ENCODE data around the gene CDC25B. TPM values are rescaled to one million over a fixed set of nuclear protein-coding genes. Genes with fewer than 3 reads are reported as not detected.

Gene CDC25B
- total and polyA plus RNA-seq, 2 of the 13 experiments (the other 11 are each of a cell fraction or from before 2014, with no cell fraction given) = 14.5 to 19.4 TPM

- TF ChIP-seq RBM39 (IDR thresholded peaks at IDR 0.05; ENCODE audit: low read depth, low read length, poor library complexity, severe bottlenecking) = peak; percentile 62
- peak; percentile 94 for TF ChIP-seq ZNF605 (CRISPR knock-in tag; IDR thresholded peaks at IDR 0.05)
- no peak for TF ChIP-seq NONO (IDR thresholded peaks at IDR 0.05)
- peak; percentile 67 for TF ChIP-seq NONO (CRISPR knock-in tag; conservative IDR thresholded peaks at IDR 0.05)
- TF ChIP-seq LCORL (IDR thresholded peaks at IDR 0.05) = no peak
- TF ChIP-seq LCORL (CRISPR knock-in tag; IDR thresholded peaks at IDR 0.05) = peak; percentile 91
- TF ChIP-seq ZNF331 (CRISPR knock-in tag; IDR thresholded peaks at IDR 0.05) = peak; percentile 8; the same call in 1 of the 2 replicates
- TF ChIP-seq ZBTB34 (CRISPR knock-in tag; IDR thresholded peaks at IDR 0.05) = no peak; the same call in 1 of the 2 replicates
- peak; percentile 85 for TF ChIP-seq SP2 (CRISPR knock-in tag; IDR thresholded peaks at IDR 0.05)
- TF ChIP-seq ZNF10 (CRISPR knock-in tag; IDR thresholded peaks at IDR 0.05; ENCODE audit: borderline replicate concordance, low read depth) = no peak
- peak; percentile 83 for TF ChIP-seq TOPORS (CRISPR knock-in tag; IDR thresholded peaks at IDR 0.05)
- peak; percentile 98 for TF ChIP-seq ZSCAN21 (CRISPR knock-in tag; IDR thresholded peaks at IDR 0.05; ENCODE audit: borderline replicate concordance)
- TF ChIP-seq ZBTB46 (CRISPR knock-in tag; IDR thresholded peaks at IDR 0.05; ENCODE audit: borderline replicate concordance) = no peak
- TF ChIP-seq ZNF326 (CRISPR knock-in tag; IDR thresholded peaks at IDR 0.05; ENCODE audit: borderline replicate concordance) = peak; percentile 87; the same call in 1 of the 2 replicates
- TF ChIP-seq ZNF776 (CRISPR knock-in tag; IDR thresholded peaks at IDR 0.05) = peak; percentile 98
- TF ChIP-seq ZNF547 (CRISPR knock-in tag; IDR thresholded peaks at IDR 0.05) = peak; percentile 92
- TF ChIP-seq ZNF263 (CRISPR knock-in tag; IDR thresholded peaks at IDR 0.05) = no peak; the same call in 1 of the 2 replicates
- no peak for TF ChIP-seq ZNF367 (CRISPR knock-in tag; IDR thresholded peaks at IDR 0.05; ENCODE audit: borderline replicate concordance)
- TF ChIP-seq THAP9 (CRISPR knock-in tag; IDR thresholded peaks at IDR 0.05; ENCODE audit: borderline replicate concordance) = peak; percentile 88; the same call in 1 of the 2 replicates
- no peak for TF ChIP-seq ZNF382 (CRISPR knock-in tag; IDR thresholded peaks at IDR 0.05; ENCODE audit: borderline replicate concordance)
- peak; percentile 99 for TF ChIP-seq ZMYM4 (CRISPR knock-in tag; IDR thresholded peaks at IDR 0.05)
Measured at GRCh38 chr20:3767427-3768341, 28.4 kb upstream of the CDC25B start, which contains the start of gene ADISSP (continued).

Data from HepG2 (cell line).